HepG2 (cell line): ENCODE results near the gene KTI12. TPM values are rescaled to one million over a fixed set of nuclear protein-coding genes. Genes with fewer than 3 reads are reported as not detected.

Experiments
- ATF7-NPFF ChIP-seq: sonication (generic); formaldehyde crosslinking; IDR thresholded peaks from 2 replicates; pipeline ENCODE4 v1.8.1; 2023; ENCODE audit warnings: mild to moderate bottlenecking, low read depth, missing genetic modification reagents, moderate library complexity
- CCDC6 ChIP-seq: sonication (generic); formaldehyde crosslinking; IDR thresholded peaks from 2 replicates; pipeline ENCODE4 v1.8.1; 2022; ENCODE audit warnings: mild to moderate bottlenecking, missing genetic modification reagents, moderate library complexity
- CREM ChIP-seq, 2 experiments: sonication (generic) in 1 of 2; formaldehyde crosslinking in 1 of 2; IDR thresholded peaks; 2 replicates each; pipeline versions ENCODE4 v1.4.0 to v1.6.1; 2016 to 2020; ENCODE audit warnings: antibody characterized with exemption in 1 of 2, mild to moderate bottlenecking in 1 of 2, missing genetic modification reagents in 1 of 2
- GABPA ChIP-seq, 2 experiments: IDR thresholded peaks; 2 replicates each; pipeline ENCODE4 v1.6.1; 2011 to 2016; ENCODE audit warnings: low read depth in 2 of 2, low read length in 1 of 2, missing biosample characterization in 1 of 2, missing genetic modification characterization in 1 of 2
- HNF4G ChIP-seq, 2 experiments: sonication (generic) in 1 of 2; formaldehyde crosslinking in 1 of 2; IDR thresholded peaks; 2 replicates each; pipeline versions ENCODE4 v1.4.0 to v1.6.1; 2011 to 2020; ENCODE audit warnings: borderline replicate concordance in 2 of 2, low read depth in 2 of 2, mild to moderate bottlenecking in 2 of 2, low read length in 1 of 2, missing genetic modification reagents in 1 of 2, moderate library complexity in 1 of 2
- KDM5B ChIP-seq: sonication (generic); formaldehyde crosslinking; IDR thresholded peaks from 2 replicates; pipeline ENCODE4 v1.4.0; 2020; ENCODE audit warnings: missing genetic modification reagents, mild to moderate bottlenecking, borderline replicate concordance
- MLX ChIP-seq: IDR thresholded peaks from 2 replicates; pipeline ENCODE4 v1.6.1; 2016
- NFYB ChIP-seq: sonication (generic); formaldehyde crosslinking; IDR thresholded peaks from 2 replicates; pipeline ENCODE4 v1.4.0; 2020; ENCODE audit warnings: missing genetic modification reagents
- PRDM4 ChIP-seq: sonication (generic); formaldehyde crosslinking; IDR thresholded peaks from 2 replicates; pipeline ENCODE4 v1.9.0; 2021; ENCODE audit warnings: missing genetic modification reagents, borderline replicate concordance
- RARA ChIP-seq: IDR thresholded peaks from 2 replicates; pipeline ENCODE4 v1.6.1; 2016; ENCODE audit warnings: missing genetic modification reagents, missing compliant biosample characterization
- SMAD3 ChIP-seq: sonication (generic); formaldehyde crosslinking; IDR thresholded peaks from 2 replicates; pipeline ENCODE4 v1.4.0; 2020; ENCODE audit warnings: missing genetic modification reagents
- SRSF4 ChIP-seq: fragments of 200-400 bp; formaldehyde crosslinking; IDR thresholded peaks from one replicate; pipeline ENCODE4 v1.6.1; 2018; ENCODE audit warnings: mild to moderate bottlenecking, low read depth, low read length, moderate library complexity; ENCODE audit not compliant: poor library complexity, severe bottlenecking
- TAF15 ChIP-seq: fragments of 200-400 bp; formaldehyde crosslinking; IDR thresholded peaks from one replicate; pipeline ENCODE4 v1.6.1; 2018; ENCODE audit warnings: mild to moderate bottlenecking, low read depth, low read length; ENCODE audit not compliant: poor library complexity, severe bottlenecking
- ZBTB2 ChIP-seq: sonication (generic); formaldehyde crosslinking; IDR thresholded peaks from 2 replicates; pipeline ENCODE4 v1.8.0; 2022; ENCODE audit warnings: low read depth, missing genetic modification reagents
- ZNF10 ChIP-seq: sonication (generic); formaldehyde crosslinking; IDR thresholded peaks from 2 replicates; pipeline ENCODE4 v1.4.0; 2020; ENCODE audit warnings: mild to moderate bottlenecking, low read depth, missing genetic modification reagents, borderline replicate concordance
- ZNF17 ChIP-seq: sonication (generic); formaldehyde crosslinking; IDR thresholded peaks from 2 replicates; pipeline ENCODE4 v1.5.0; 2020; ENCODE audit warnings: mild to moderate bottlenecking, missing genetic modification reagents
- ZNF253 ChIP-seq: sonication (generic); formaldehyde crosslinking; IDR thresholded peaks from 2 replicates; pipeline ENCODE4 v1.8.0; 2022; ENCODE audit warnings: mild to moderate bottlenecking, missing genetic modification reagents, borderline replicate concordance
- ZNF280B ChIP-seq: sonication (generic); formaldehyde crosslinking; IDR thresholded peaks from 2 replicates; pipeline ENCODE4 v1.5.0; 2020; ENCODE audit warnings: missing genetic modification reagents, mild to moderate bottlenecking, borderline replicate concordance
- ZNF652 ChIP-seq: IDR thresholded peaks from 2 replicates; pipeline ENCODE4 v1.6.1; 2016; ENCODE audit warnings: low read depth, borderline replicate concordance
- ZNF891 ChIP-seq: sonication (generic); formaldehyde crosslinking; IDR thresholded peaks from 2 replicates; pipeline ENCODE4 v1.5.0; 2020; ENCODE audit warnings: mild to moderate bottlenecking, missing genetic modification reagents
- ZSCAN20 ChIP-seq: sonication (generic); formaldehyde crosslinking; IDR thresholded peaks from 2 replicates; pipeline ENCODE4 v1.4.0; 2020; ENCODE audit warnings: missing genetic modification reagents, mild to moderate bottlenecking, borderline replicate concordance
- polyA plus RNA-seq, 8 experiments: library from polyadenylated mRNA; depleted of rRNA in 3 of 8; stranded (reverse) in 7 of 8; unstranded in 1 of 8; fragments of >200 nt; fragmentation: Illumina TruSeq in 4 of 8; extraction: Trizol in 4 of 8; gene quantifications; 2 replicates each; pipeline versions ENCODE4 v1.2.1 to v1.2.3, GENCODE V29; 2011 to 2016; ENCODE audit warnings: low read depth in 4 of 8, missing spikeins in 1 of 8, mixed read lengths in 1 of 8; ENCODE audit not compliant: insufficient read depth in 1 of 8
- total RNA-seq, 5 experiments: library from RNA; depleted of rRNA; stranded (reverse); fragments of >200 nt; fragmentation: Illumina TruSeq; extraction: Trizol; gene quantifications; 2 replicates each; pipeline ENCODE4 v1.2.3, GENCODE V29; 2016; ENCODE audit warnings: low read depth in 1 of 5

KTI12 gene
- total and polyA plus RNA-seq, 2 of the 13 experiments (the other 11 are each of a cell fraction or from before 2014, with no cell fraction given): 7.4 to 10.2 TPM

GRCh38 chr1:52033190-52034049 lies at the start of gene KTI12 (continued):
- no peak for TF ChIP-seq MLX (CRISPR knock-in tag)
- peak; percentile 19; the same call in 1 of the 2 replicates for TF ChIP-seq CCDC6
- TF ChIP-seq PRDM4 (CRISPR knock-in tag): no peak
- 0 out of 2 replicates have a peak, but pooled peaks have one; percentile 78 for TF ChIP-seq ZNF891 (CRISPR knock-in tag)
- TF ChIP-seq NFYB (CRISPR knock-in tag): peak; percentile 42; the same call in 1 of the 2 replicates
- peak; percentile 78 for TF ChIP-seq CREM (IDR thresholded peaks at IDR 0.05)
- TF ChIP-seq CREM (CRISPR knock-in tag; IDR thresholded peaks at IDR 0.05): no peak
- TF ChIP-seq TAF15: no peak
- no peak for TF ChIP-seq HNF4G (IDR thresholded peaks at IDR 0.05; ENCODE audit: borderline replicate concordance, low read depth, low read length)
- TF ChIP-seq HNF4G (CRISPR knock-in tag; IDR thresholded peaks at IDR 0.05; ENCODE audit: borderline replicate concordance, low read depth): no peak
- TF ChIP-seq ZNF10 (CRISPR knock-in tag): no peak
- TF ChIP-seq SRSF4: no peak
- peak; percentile 51; the same call in 1 of the 2 replicates for TF ChIP-seq SMAD3
- TF ChIP-seq ZNF253 (CRISPR knock-in tag): peak; percentile 46; the same call in 1 of the 2 replicates
- TF ChIP-seq ZSCAN20 (CRISPR knock-in tag): 0 out of 2 replicates have a peak, but pooled peaks have one; percentile 37
- TF ChIP-seq ZNF17 (CRISPR knock-in tag): no peak
- no peak for TF ChIP-seq ZNF652 (CRISPR knock-in tag)
- TF ChIP-seq ZNF280B: peak; percentile 73; the same call in 1 of the 2 replicates
- no peak for TF ChIP-seq RARA (CRISPR knock-in tag)
- TF ChIP-seq GABPA (IDR thresholded peaks at IDR 0.05; ENCODE audit: low read depth, low read length): peak; percentile 88
- peak; percentile 97 for TF ChIP-seq GABPA (CRISPR knock-in tag; IDR thresholded peaks at IDR 0.05; ENCODE audit: low read depth)
- TF ChIP-seq ZBTB2: no peak
- TF ChIP-seq ATF7-NPFF: peak; percentile 70
- peak; percentile 86 for TF ChIP-seq KDM5B (CRISPR knock-in tag)
